Heart right ventricle (tissue), 16 donors: Measurements from ENCODE around the gene KRT78. TPM values are rescaled to one million over a fixed set of nuclear protein-coding genes. Genes with fewer than 3 reads are reported as not detected.

Experiments used
- ATAC-seq, 8 donors: fragments of 200-7000 bp; cut with Tn5 transposase; one replicate each; pipeline ENCODE4 v1.9.1; 2020; ENCODE audit warnings: mild to moderate bottlenecking in 8 of 8, moderate library complexity in 8 of 8, moderate number of reproducible peaks in 1 of 8
- DNase-seq, 2 donors: peaks; one replicate each; pipeline ENCODE4 v3.0.0-alpha.2; 2020
- H3K27ac ChIP-seq, 10 donors: fragments of 200-600 bp; sonication (generic) in 2 of 10; one replicate each; pipeline versions ENCODE4 v1.5.0 to v1.8.0; 2020 to 2022; ENCODE audit warnings: mild to moderate bottlenecking in 3 of 10
- H3K27me3 ChIP-seq, 7 donors: fragments of 200-600 bp; one replicate each; pipeline ENCODE4 v1.8.0; 2021 to 2022; ENCODE audit warnings: mild to moderate bottlenecking in 2 of 7
- H3K36me3 ChIP-seq, 9 donors: fragments of 200-600 bp; sonication (generic) in 1 of 9; one replicate each; pipeline versions ENCODE4 v1.5.0 to v1.8.0; 2020 to 2022; ENCODE audit warnings: mild to moderate bottlenecking in 2 of 9
- H3K4me1 ChIP-seq, 9 donors: fragments of 200-600 bp; sonication (generic) in 1 of 9; one replicate each; pipeline versions ENCODE4 v1.5.0 to v1.8.0; 2020 to 2022; ENCODE audit warnings: mild to moderate bottlenecking in 4 of 9
- H3K4me3 ChIP-seq, 10 donors: fragments of 200-600 bp; sonication (generic) in 2 of 10; one replicate each; pipeline versions ENCODE4 v1.5.0 to v1.8.0; 2020 to 2022; ENCODE audit warnings: mild to moderate bottlenecking in 7 of 10, moderate library complexity in 2 of 10
- H3K9me3 ChIP-seq, 11 donors: fragments of 200-600 bp in 10 of 11; sonication (generic) in 2 of 11; one replicate each; pipeline versions ENCODE4 v1.5.0 to v1.8.0; 2013 to 2022; ENCODE audit warnings: mild to moderate bottlenecking in 2 of 11, control low read depth in 1 of 11, moderate library complexity in 1 of 11
- WGBS, 2 donors: extraction: QIAGEN DNeasy Blood & Tissue Kit; methylation state at CpG; one replicate each; pipeline ENCODE4 v1.1.7; 2013; ENCODE audit warnings: inconsistent platforms in 1 of 2; 5-methylcytosine and 5-hydroxymethylcytosine counted together
- intact Hi-C, 10 donors: fragments of 100-400 bp; cut with DNase I; formaldehyde crosslinking; loops; one replicate each; pipeline versions ENCODE4 v1.11.1 to v1.14.2; 2022
- polyA plus RNA-seq, 2 donors: library from polyadenylated mRNA; stranded (reverse); fragments of 200-250 nt; gene quantifications; one replicate each; pipeline ENCODE4 v1.2.3, GENCODE V29; 2013
- total RNA-seq, 10 donors: library from RNA; stranded (reverse); fragmentation: NEBNext Ultra II Directional in 3 of 10; extraction: Animal tissue kit (Norgen Biotek cat#: 25700) in 3 of 10; gene quantifications; one replicate each; pipeline versions ENCODE4 v1.2.1 to v1.2.4, GENCODE V29; 2021 to 2023
- TF ChIP-seq, protein P1 (sequence below), 9 donors: fragments of 200-600 bp; sonication (generic) in 2 of 9; IDR thresholded peaks; one replicate each; pipeline versions ENCODE4 v1.5.0 to v1.8.0; 2021 to 2022; ENCODE audit warnings: antibody characterized with exemption in 9 of 9, mild to moderate bottlenecking in 5 of 9, moderate library complexity in 1 of 9
- donor health status: Arrhythmogenic right ventricular cardiomyopathy.
- donor health status: ischemic (EF 13 %, LVEDD 7.1; RV severe dilation, severe dysfunction).
- donor health status: healthy with polysubstance abuse.
- donor health status: DM: no; HTN: yes; CAD: no.
- donor health status: DM: no; HTN: no; CAD: no.
- donor health status: ischemic (EF 25% LVEDD 6.9; RV normal size, moderate dysfunction).
- donor health status: ischemic (EF 25% LVEDD 5.7; RV mildly dilated, moderate dysfunction).
- donor health status: healthy.
- donor health status: DM: yes; HTN: yes; CAD: no.
- donor health status: Ischemic cardiomyopathy.
- donor health status: ischemic (EF 35%, LVEDD 5.7; RV mildly dilated, moderate dysfunction).
- donor health status: nonischemic (EF 11% LVEDD 7.7; RV severe dilation, severe dysfunction).
- donor health status: DM: yes; HTN: yes; CAD: no.
- donor health status: PGD.
- donor health status: ischemic (EF 29% LVEDD 5.4; RV normal size, mild dysfunction).
- donor health status: nonischemic (EF 23%, LVEDD 6.1; RV moderate dilation, normal function).

The KRT78 gene
- total and polyA plus RNA-seq, 12 donors, result 0.07 TPM; not detected in 11

DNA sequence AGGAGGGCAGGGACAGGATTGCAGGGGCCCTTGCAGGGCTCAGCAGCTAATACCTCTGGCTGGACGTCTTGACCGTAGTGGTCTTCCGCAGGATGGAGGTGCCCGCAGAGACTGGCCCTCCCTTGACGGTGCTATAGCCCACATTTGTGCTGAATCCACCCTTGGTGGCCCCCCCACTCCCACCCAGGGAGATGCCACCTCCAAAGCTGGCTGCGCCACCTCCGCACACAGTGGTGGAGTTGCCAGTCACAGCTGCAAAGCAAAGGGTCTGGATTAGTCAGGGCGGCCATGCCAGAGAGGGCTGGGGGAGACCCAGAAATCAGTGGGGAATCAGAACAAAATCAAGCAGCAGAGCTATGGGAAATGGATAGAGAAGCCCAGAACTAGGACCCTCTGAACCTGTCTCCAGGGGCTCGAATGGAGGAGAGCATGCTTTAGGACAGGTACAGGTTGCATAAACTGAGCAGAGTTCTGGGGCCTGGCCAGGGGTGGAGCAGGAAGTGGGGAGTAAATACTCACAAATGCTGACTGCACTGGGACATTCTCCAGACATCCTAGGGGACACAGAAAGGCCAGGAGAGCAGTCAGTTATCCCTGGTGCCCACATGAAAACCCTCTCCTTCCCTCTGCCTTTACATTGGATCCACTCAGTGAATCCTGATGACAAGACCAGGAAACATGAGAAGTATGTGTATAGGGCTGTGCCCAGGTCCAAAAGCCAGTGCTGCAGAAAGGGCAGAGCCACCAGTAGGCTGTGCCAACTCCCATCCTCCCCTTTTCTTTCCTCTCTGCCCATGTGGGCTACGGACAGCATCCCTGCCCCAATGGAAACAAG lies 26.8 kb downstream of the KRT78 start:
- H3K36me3 ChIP-seq, result no peaks in the 10 kb centered on the region
- H3K27me3 ChIP-seq, result peaks cover 0 to 52% (median 29%) of the 10 kb centered on the region in 7 donors
- H3K4me1 ChIP-seq, result no peaks in the 10 kb centered on the region
- TF ChIP-seq, protein P1, sequence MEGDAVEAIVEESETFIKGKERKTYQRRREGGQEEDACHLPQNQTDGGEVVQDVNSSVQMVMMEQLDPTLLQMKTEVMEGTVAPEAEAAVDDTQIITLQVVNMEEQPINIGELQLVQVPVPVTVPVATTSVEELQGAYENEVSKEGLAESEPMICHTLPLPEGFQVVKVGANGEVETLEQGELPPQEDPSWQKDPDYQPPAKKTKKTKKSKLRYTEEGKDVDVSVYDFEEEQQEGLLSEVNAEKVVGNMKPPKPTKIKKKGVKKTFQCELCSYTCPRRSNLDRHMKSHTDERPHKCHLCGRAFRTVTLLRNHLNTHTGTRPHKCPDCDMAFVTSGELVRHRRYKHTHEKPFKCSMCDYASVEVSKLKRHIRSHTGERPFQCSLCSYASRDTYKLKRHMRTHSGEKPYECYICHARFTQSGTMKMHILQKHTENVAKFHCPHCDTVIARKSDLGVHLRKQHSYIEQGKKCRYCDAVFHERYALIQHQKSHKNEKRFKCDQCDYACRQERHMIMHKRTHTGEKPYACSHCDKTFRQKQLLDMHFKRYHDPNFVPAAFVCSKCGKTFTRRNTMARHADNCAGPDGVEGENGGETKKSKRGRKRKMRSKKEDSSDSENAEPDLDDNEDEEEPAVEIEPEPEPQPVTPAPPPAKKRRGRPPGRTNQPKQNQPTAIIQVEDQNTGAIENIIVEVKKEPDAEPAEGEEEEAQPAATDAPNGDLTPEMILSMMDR (IDR thresholded peaks at IDR 0.05), result no peak
- ATAC-seq (no peak), DNase-seq (no peak)
- no peaks in the 10 kb centered on the region for H3K9me3 ChIP-seq
- WGBS, 2 donors, result 78 to 84% methylated on average over 10 of the region's 10 CpGs
- no peak overlapping the region for H3K27ac ChIP-seq
- intact Hi-C loops, result no loop called here
- no peak overlapping the region for H3K4me3 ChIP-seq

DNA sequence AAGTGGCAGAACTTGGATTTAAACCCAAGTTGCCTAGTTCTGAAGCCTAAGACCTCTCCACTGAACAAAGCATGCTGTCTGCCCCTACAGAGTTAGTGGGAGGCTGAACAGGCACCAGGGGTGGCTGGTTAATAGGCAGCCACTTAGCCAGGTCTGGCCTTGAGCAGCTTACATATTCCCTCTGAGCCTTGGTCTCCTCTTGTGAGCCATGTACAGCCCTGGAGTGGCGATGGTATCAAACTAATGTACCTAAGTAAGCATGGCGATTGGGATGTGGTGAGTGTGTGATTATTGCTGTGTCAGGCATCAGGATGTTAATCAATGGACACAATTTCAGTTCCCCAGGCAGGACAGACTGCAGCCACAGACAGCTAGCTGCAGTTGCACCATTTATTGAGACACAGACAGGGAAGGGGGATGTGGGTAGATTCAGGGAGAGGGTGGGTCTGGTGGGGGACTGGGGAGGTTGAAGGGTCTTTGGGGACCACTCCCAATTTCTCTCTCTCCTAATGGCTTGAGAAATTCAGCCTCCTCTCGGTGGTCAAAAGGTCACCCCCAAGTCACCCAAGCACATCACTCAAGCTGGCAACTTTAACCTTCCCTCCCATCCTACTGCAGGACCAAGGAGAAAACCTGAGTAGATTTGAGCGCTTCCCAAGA lies 27.6 kb downstream of the KRT78 start:
- TF ChIP-seq, protein P1 (IDR thresholded peaks at IDR 0.05), result no peak
- 84 to 88% methylated on average over 4 of the region's 4 CpGs for WGBS, 2 donors
- Histone ChIP-seq H3K27me3 (peaks cover 0 to 47% (median 29%) of the 10 kb centered on the region in 7 donors), H3K4me1 (no peaks in the 10 kb centered on the region), H3K9me3 (no peaks in the 10 kb centered on the region), H3K27ac (no peak overlapping the region), H3K4me3 (no peak overlapping the region), H3K36me3 (no peaks in the 10 kb centered on the region)
- intact Hi-C loops, result no loop called here
- ATAC-seq (no peak), DNase-seq (no peak)

DNA sequence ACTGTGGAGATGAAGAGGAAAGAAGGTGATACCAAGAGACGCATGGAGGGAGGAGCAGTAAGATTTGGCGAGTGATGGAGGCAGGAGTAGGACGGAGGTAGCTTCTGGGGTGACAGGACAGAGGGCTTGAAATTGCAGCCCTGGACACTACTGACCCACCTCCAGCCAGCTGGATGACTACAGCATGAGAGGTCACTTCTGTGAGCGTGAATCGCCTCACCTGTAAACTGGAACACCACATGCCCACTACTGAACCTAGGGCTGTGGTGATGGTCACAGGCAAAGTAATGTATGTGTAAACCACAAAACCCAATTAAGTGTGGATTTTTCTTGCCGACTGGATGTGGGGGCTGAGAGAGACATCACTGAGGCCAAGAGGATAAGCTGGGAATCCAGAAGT lies 28.3 kb downstream of the KRT78 start:
- no peak overlapping the region for H3K4me3 ChIP-seq
- H3K36me3 ChIP-seq, result no peaks in the 10 kb centered on the region
- H3K27me3 ChIP-seq, result peaks cover 0 to 47% (median 29%) of the 10 kb centered on the region in 7 donors
- no peaks in the 10 kb centered on the region for H3K9me3 ChIP-seq
- intact Hi-C loops, result no loop called here
- WGBS, 2 donors, result 90 to 91% methylated on average over 6 of the region's 6 CpGs
- no peaks in the 10 kb centered on the region for H3K4me1 ChIP-seq
- H3K27ac ChIP-seq, result no peak overlapping the region
- DNase-seq (no peak), ATAC-seq (no peak)
- TF ChIP-seq, protein P1 (IDR thresholded peaks at IDR 0.05), result no peak

DNA sequence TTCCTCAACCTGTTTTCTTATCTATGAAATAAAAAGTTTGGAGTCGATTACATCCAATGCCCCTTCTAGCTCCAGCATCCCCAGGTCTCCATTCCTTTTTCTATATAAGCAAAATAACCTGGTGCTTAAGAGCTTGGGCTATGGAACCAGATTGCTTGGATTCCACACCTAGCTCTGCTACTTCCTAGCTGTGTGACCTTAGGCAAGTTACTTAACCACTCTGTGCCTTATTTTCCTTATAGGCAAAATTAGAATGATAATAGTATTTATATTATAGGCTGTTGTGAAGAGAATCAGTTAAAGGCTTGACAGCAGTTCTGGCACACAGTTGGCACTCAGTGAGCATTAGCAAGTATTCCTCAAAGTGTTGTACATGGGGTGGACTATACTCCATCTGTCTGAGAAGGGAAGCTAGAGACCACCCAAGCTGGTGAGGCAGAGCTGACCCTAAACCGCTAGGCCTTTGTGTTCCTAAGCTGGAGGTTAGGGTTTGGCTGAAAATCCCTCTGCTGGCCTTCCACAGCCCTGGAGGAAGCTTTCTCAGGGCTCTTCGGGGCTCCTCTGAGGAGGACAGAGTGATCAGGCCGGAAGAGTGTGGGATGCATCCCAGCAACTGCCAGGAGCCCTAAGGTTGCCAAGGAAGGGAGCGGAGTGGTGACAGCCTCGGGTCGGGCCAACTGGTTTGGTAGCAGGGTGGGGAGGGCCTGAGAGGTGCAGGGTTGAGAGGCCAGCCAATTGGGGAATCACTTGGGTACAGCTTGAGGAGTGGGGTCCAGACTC lies 28.9 kb downstream of the KRT78 start:
- Histone ChIP-seq H3K4me3 (no peak overlapping the region), H3K9me3 (no peaks in the 10 kb centered on the region), H3K36me3 (no peaks in the 10 kb centered on the region), H3K27ac (no peak overlapping the region), H3K27me3 (peaks cover 0 to 47% (median 29%) of the 10 kb centered on the region in 7 donors), H3K4me1 (no peaks in the 10 kb centered on the region)
- TF ChIP-seq, protein P1 (IDR thresholded peaks at IDR 0.05), result no peak
- ATAC-seq (no peak), DNase-seq (no peak)
- 70 to 76% methylated on average over 7 of the region's 7 CpGs for WGBS, 2 donors
- intact Hi-C loops, result no loop called here
